Esophagus squamous epithelium (tissue), 4 donors: ENCODE results near the gene ETS2.

Experiments used
- POLR2A ChIP-seq, 4 donors: fragments of 450-650 bp; IDR thresholded peaks; one replicate each; pipeline ENCODE4 v1.6.1; 2017; ENCODE audit warnings: antibody characterized with exemption in 4 of 4, mild to moderate bottlenecking in 4 of 4, moderate library complexity in 3 of 4
- TF ChIP-seq, protein P1 (sequence below), 6 experiments: fragments of 450-650 bp in 4 of 6; fragments of 200-600 bp in 2 of 6; sonication (generic) in 2 of 6; IDR thresholded peaks; one replicate each; pipeline ENCODE4 v1.5.1; 2016 to 2019; ENCODE audit warnings: antibody characterized with exemption in 6 of 6, mild to moderate bottlenecking in 4 of 6, moderate library complexity in 4 of 6

DNA sequence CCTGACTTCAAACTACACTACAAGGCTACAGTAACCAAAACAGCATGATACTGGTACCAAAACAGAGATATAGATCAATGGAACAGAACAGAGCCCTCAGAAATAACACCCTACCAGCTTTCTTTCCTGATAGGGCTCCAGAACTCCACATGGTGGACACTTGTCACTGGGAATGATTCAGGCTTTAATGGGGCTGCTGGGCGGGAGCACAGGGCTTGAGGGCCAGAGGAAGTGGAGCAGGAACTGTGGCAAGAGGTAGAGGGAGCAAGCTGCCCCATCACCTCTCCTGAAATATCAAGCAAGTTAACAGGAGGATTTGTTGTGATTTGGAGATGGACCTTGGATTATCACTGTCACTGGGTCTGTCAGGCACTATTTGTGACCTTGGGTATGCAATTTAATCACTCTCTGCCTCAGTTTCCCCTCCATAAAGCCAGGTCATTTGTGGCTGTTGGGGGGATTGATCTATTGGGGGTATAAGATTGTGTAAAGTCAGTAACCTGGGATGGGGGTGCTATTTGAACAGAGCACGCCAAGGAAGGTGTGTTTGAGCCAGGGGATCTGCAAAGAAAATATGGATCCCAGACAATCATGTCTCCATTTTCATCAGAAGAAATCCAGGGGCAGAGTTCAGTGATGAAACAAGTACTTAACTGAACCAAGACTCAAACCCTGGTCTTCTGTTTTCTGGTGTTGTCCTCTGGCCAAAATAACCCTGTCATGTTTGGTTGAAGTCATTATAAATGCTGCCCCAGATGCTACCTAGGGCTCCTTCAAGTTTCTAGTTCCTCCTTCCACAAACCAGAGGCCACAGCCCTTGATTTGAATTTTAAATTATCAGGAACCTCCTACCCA lies 25.2 kb downstream of the ETS2 start:
- TF ChIP-seq, protein P1, sequence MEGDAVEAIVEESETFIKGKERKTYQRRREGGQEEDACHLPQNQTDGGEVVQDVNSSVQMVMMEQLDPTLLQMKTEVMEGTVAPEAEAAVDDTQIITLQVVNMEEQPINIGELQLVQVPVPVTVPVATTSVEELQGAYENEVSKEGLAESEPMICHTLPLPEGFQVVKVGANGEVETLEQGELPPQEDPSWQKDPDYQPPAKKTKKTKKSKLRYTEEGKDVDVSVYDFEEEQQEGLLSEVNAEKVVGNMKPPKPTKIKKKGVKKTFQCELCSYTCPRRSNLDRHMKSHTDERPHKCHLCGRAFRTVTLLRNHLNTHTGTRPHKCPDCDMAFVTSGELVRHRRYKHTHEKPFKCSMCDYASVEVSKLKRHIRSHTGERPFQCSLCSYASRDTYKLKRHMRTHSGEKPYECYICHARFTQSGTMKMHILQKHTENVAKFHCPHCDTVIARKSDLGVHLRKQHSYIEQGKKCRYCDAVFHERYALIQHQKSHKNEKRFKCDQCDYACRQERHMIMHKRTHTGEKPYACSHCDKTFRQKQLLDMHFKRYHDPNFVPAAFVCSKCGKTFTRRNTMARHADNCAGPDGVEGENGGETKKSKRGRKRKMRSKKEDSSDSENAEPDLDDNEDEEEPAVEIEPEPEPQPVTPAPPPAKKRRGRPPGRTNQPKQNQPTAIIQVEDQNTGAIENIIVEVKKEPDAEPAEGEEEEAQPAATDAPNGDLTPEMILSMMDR (IDR thresholded peaks at IDR 0.05), result no peak
- no peak for TF ChIP-seq POLR2A (IDR thresholded peaks at IDR 0.05)
